Suprapubic skin (tissue), 4 donors: Measurements from ENCODE around the gene GYPB.
"Not testable (repeated sequence)": the region's sequence is repeated elsewhere in the genome, so short reads cannot be mapped to it uniquely, and the experiment has no call there.

ENCODE experiments used
- CTCF ChIP-seq, 2 donors: fragments of 200-600 bp in 1 of 2; fragments of 450-650 bp in 1 of 2; sonication (generic) in 1 of 2; IDR thresholded peaks; one replicate each; pipeline ENCODE4 v1.5.1; 2016 to 2019; ENCODE audit warnings: antibody characterized with exemption in 2 of 2, mild to moderate bottlenecking in 1 of 2, moderate library complexity in 1 of 2
- POLR2A ChIP-seq, 2 donors: fragments of 450-650 bp; IDR thresholded peaks; one replicate each; pipeline ENCODE4 v1.6.1; 2017; ENCODE audit warnings: antibody characterized with exemption in 2 of 2, mild to moderate bottlenecking in 2 of 2, moderate library complexity in 2 of 2
- POLR2AphosphoS5 ChIP-seq, 3 donors: sonication (generic); formaldehyde crosslinking; IDR thresholded peaks; one replicate each; pipeline ENCODE4 v1.6.1; 2017; ENCODE audit warnings: antibody characterized with exemption in 3 of 3

DNA sequence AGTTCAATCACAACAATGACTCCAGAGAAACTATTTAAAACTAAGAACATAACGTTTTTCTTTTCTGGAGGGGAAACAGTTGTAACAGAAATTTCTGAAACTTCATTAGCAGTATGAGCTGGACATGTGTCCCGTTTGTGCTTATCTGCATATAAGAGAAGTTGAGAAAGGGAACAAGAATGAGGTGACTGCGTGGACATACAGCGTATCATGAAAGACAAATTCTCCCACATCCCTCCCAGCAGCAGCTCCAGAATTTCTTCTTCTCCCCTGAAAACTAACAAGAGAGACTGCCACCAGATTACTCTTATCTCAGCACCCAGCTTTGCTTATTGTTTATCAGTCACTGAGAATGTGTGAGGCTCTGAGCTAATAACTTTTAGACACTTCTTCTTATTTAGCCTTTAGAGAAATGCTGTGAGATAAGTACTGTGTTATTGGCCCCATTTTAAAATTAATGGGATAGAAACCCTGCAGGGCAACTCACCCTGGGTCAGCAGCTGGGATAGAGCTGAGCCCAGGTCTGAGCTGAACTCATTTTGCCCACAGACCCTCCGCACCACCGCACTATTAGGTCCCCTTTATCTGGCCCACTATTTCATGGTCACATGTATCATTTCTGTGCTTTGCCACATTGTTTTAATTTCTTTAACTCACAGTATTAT lies 18.7 kb downstream of the GYPB start:
- TF ChIP-seq POLR2A, CTCF, POLR2AphosphoS5 (IDR thresholded peaks at IDR 0.05): not testable (repeated sequence)
